Ramos (cell line): ENCODE measurements around the gene LEF1.

ENCODE experiments used
- in situ Hi-C: fragments of 300-500 bp; cut with MboI; formaldehyde crosslinking; loops from one replicate; pipeline ENCODE4 v1.14.3; 2022; ENCODE audit warnings: low sequenced_read_pairs; ENCODE audit not compliant: unreplicated experiment

The LEF1 gene

GRCh38 chr4:108168671-108169523 lies at the start of gene LEF1:
TSS of gene LEF1 (minus strand) at chr4:108168932. CDS start at chr4:108167767, 1,165 bp downstream.
- in situ Hi-C loops, result loop anchor here (25.0 kb wide), 1 partner anchor 457 kb away; the partner anchor contains the start of gene PAPSS1

DNA sequence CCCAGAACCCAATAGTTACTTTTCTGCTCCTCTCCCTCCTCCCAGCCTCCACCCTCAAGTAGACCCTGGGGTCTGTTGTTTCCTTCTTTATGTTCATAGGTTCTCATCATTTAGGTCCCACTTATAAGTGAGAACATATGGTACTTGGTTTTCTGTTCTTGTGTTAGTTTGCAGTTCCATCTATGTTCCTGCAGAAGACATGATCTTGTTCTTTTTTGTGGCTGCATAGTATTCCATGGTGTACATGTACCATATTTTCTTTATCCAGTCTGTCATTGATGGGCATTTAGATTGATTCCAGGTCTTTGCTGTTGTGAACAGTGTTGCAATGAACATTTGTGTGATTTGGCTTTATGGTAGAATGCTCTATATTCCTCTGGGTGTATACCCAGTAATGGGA lies 47.8 kb upstream of the LEF1 start:
- in situ Hi-C loops, result no loop called here

- in situ Hi-C loops, result no loop called here
Measured at GRCh38 chr4:108215055-108215454, 46.3 kb upstream of the LEF1 start.

GRCh38 chr4:108213723-108214122 lies 45.0 kb upstream of the LEF1 start:
- in situ Hi-C loops, result no loop called here

DNA sequence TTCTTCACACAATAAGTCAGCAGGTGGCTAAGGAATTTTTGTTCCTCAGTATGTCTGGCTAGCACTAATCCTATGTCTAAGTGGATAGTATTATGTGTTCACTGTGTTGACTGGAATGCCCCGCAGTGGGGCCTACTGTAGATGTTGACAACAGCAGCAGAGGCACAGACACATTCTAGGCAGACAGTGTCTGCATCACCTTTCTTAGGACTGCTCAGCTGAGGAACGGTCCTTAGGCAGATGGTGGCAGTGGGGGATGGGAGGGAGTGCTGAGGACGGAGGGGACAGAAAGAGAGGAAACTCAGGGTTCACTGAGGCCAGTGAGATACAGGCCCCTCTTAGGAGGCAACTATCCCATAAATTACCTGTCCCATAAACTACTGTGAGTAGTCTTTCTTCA lies 44.6 kb upstream of the LEF1 start:
- in situ Hi-C loops, result no loop called here

GRCh38 chr4:108210989-108211835 lies 42.5 kb upstream of the LEF1 start:
- in situ Hi-C loops, result no loop called here

- in situ Hi-C loops, result no loop called here
Measured at GRCh38 chr4:108209489-108209888, 40.8 kb upstream of the LEF1 start.

GRCh38 chr4:108205859-108206258 lies 37.1 kb upstream of the LEF1 start:
- in situ Hi-C loops, result no loop called here

GRCh38 chr4:108204518-108204917 lies 35.8 kb upstream of the LEF1 start:
- in situ Hi-C loops, result no loop called here

DNA sequence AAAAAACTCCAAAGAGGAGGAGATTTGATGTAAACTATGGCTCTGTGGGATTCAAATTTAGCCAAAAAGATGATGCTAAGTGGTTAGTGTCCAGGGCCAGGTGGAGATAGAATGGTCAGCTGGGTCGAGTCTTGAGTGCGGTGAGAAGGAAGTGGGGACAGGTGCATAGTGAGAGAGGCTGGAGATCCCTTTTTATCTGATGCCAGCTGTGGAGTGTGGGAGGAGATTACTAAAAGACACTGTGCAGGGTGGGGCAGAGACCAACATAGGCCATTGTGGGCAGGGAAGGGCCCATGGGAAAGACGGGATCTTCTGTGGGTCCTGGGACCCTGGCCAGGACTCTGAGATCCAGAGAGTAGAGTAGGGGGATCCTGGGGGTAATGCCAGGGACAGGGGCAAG lies 34.6 kb upstream of the LEF1 start:
- in situ Hi-C loops, result no loop called here

GRCh38 chr4:108201774-108202173 lies 33.0 kb upstream of the LEF1 start:
- in situ Hi-C loops, result no loop called here

DNA sequence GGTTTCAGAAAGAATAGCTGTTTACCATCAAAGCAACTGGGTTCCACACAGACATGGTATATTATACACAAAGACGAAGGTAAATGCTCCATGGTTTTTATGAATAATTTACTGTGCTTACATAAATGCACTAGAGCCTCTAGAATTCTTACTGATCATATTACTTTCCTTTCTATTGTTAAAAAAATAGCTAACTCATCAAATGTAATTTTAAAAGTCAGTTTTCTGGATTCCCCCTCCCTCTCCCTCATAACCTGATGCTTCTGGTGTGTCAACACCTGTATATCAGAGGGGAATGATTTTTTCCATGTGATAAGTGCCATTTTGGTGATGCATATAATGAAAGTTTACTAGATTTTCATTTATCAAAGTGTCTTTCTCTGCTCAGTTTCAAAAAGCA lies 31.1 kb upstream of the LEF1 start:
- in situ Hi-C loops, result no loop called here

DNA sequence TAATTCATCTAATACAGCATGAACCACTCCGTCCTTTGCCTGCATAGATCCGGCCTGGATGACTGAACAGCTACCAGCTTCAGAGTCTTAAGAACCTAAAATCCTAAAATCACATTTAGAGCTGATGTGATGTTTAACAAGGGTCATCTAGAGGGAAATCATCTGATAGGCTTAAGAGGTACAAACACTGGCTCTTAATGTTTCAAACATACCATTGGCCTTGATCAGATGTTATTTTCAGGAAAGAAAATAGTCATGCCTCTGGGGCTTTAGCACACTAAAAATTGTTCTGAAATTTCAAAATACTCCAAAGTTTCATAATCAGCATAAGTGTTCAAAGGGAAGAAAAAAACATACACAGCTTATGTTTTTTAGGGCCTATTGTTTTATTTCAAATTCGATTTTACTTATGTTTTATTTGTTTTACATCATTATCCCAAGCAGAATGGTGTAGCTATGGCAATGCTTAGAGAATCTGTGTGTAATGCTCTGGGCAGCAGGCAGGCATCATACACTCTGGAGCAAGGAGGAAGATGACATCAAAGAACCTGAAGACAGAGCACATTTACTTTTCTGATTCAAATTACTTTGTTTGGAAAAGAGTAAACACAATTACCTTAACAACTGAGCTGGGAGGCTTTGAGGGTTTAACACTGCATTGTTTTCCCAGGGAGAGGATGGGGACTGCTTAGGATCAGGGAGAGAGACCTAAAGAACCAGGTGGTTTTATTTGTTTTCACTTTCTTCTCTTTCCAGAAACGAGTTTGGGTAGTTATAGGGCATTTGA lies 25.3 kb upstream of the LEF1 start:
- in situ Hi-C loops, result no loop called here

DNA sequence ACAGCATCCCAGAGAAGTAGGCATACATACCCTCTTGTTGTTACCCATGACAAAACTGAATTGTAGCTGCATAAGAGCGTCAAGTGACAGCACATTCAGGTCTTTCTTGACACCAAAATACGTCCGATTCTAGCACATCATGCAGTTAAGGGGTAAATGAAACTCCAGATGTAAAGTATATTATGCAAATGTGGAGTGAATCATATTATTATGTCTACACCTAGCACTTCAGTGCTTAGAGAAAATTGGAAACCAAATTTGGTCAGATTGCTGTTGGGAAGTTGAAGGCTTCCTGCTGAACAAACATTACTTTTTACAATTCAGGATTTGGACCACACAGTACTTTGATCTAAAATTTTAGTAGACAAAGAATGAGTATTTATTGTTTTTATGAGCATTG lies 24.2 kb upstream of the LEF1 start:
- in situ Hi-C loops, result no loop called here

DNA sequence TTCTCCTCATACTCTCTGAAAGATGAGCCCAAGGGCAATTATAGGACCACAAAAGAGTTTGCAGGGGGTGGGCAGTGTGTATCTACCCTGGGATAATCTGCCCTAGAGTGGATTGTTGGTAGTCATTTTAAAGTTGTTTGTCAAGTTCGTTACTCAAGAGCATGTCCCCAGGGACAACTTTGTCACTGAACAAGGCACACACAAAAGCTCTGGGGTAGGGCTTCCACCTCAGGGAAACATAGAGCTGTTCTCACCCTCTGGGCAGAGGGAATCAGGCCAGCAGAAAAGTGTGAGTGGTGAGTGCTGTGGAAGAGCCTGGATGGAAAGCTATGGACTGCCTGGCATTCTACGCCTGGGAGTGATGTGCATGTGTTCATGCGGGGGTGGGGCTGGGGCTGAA lies 23.3 kb upstream of the LEF1 start:
- in situ Hi-C loops, result no loop called here

- in situ Hi-C loops, result no loop called here
Measured at GRCh38 chr4:108191269-108191914, 22.7 kb upstream of the LEF1 start.

- in situ Hi-C loops, result no loop called here
Measured at GRCh38 chr4:108188770-108189169, 20.0 kb upstream of the LEF1 start.

- in situ Hi-C loops, result no loop called here
Measured at GRCh38 chr4:108185252-108185651, 16.5 kb upstream of the LEF1 start.

GRCh38 chr4:108184453-108185049 lies 15.8 kb upstream of the LEF1 start:
- in situ Hi-C loops, result no loop called here

DNA sequence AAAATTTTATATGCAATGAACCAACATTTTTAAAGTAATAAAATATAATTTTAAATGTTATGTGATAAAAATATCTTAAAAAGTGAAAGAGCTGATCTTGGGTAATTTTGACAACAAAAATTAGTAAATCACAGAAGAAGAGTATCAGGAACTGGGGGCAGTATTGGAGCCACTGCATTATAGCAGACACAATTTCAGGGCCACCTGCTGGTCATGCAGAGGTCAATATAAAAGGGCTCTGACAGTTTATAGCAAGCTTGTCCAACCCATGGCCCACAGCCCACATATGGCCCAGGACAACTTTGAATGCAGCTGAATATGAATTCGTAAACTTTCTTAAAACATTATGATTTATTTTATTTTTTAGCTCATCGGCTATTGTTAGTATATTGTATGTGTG lies 13.0 kb upstream of the LEF1 start:
- in situ Hi-C loops, result no loop called here
